ENCODE results near the gene VSNL1. TPM values are rescaled to one million over a fixed set of nuclear protein-coding genes. Genes with fewer than 3 reads are reported as not detected.

VSNL1 gene
- total RNA-seq, 1 experiment from 2014 or later = not detected

DNA sequence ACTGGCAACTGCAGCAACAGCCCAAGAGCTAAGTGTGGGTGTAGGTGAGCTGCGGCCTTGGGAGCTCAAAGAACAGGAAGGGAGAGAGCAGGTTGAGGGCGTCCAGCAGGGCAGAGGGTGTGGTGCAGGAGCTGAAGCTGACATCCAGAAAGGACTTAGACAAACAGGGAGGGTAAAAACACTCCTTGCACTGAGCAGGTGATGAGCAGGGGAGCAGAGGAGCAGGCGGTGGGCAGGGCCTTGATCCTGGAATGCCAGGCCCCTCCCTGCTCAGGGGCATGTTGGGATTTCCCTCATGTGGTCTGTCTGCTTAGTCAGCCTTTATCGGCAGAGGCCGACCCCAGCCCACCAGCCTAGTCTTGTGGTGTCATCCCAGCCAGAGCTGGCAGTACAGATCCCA is 63.6 kb downstream of the VSNL1 start:
- TF ChIP-seq EZH2phosphoT487 (IDR thresholded peaks at IDR 0.05; ENCODE audit: borderline replicate concordance, low read length) = no peak
- TF ChIP-seq, protein P1, sequence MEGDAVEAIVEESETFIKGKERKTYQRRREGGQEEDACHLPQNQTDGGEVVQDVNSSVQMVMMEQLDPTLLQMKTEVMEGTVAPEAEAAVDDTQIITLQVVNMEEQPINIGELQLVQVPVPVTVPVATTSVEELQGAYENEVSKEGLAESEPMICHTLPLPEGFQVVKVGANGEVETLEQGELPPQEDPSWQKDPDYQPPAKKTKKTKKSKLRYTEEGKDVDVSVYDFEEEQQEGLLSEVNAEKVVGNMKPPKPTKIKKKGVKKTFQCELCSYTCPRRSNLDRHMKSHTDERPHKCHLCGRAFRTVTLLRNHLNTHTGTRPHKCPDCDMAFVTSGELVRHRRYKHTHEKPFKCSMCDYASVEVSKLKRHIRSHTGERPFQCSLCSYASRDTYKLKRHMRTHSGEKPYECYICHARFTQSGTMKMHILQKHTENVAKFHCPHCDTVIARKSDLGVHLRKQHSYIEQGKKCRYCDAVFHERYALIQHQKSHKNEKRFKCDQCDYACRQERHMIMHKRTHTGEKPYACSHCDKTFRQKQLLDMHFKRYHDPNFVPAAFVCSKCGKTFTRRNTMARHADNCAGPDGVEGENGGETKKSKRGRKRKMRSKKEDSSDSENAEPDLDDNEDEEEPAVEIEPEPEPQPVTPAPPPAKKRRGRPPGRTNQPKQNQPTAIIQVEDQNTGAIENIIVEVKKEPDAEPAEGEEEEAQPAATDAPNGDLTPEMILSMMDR (conservative IDR thresholded peaks at IDR 0.05; ENCODE audit: low read depth, low read length) = no peak; the same call in 1 of the 2 replicates
- no peak for TF ChIP-seq EZH2 (IDR thresholded peaks at IDR 0.05; ENCODE audit: low read length, unreplicated experiment)
- Histone ChIP-seq H3K79me2 (ENCODE audit: low read length) (no peaks in the 10 kb centered on the region), H3K27me3 (ENCODE audit: low read length) (no peaks in the 10 kb centered on the region), H3K9me3 (ENCODE audit: low read length) (no peaks in the 10 kb centered on the region), H2AFZ (ENCODE audit: low read length) (no peak overlapping the region), H3K36me3 (ENCODE audit: low read depth, low read length) (no peaks in the 10 kb centered on the region), H3F3A (ENCODE audit: low read length, unreplicated experiment) (no peaks in the 10 kb centered on the region), H3K4me1 (ENCODE audit: insufficient read depth, low read length) (peaks cover 10% of the 10 kb centered on the region; the same call in 1 of the 2 replicates), H3K27ac (ENCODE audit: low read length) (no peak overlapping the region), H3K9ac (ENCODE audit: low read length) (no peak overlapping the region), H3K9me2 (replicated peaks; ENCODE audit: low read length) (no peaks in the 10 kb centered on the region), H3K4me3 (ENCODE audit: low read length) (no peak overlapping the region), H4K20me1 (ENCODE audit: low read length) (no peaks in the 10 kb centered on the region), H3K4me2 (ENCODE audit: low read length) (no peak overlapping the region)
- ChIA-PET POLR2A (ENCODE audit: unreplicated experiment) (no interaction called here), CTCF (no interaction called here)
- no TSS peak for BruUV-seq (replicated peaks)
- DNase-seq (no peak), ATAC-seq (no peak)
- intact Hi-C loops (cut with micrococcal nuclease) = no loop called here

DNA sequence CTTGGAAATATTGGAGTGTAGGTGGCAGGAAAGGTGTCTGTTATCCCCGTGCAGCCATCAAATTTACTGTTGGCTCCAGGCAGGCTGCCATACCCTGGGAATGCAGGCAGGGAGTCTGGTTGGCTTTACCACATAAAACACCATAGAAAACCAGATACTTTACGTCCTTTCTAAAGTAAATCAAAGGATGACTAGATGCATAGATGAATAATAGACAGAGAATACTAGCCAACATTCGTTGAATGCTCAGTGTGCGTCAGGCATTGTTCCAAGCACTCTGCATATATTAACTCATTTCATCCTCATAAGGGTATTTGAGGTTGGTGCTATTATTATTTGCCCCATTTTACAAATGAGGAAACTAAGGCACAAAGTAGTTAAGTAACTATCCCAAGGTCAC is 65.2 kb downstream of the VSNL1 start:
- CTCF ChIA-PET = no interaction called here
- Histone ChIP-seq H3K9me2 (replicated peaks; ENCODE audit: low read length) (no peaks in the 10 kb centered on the region), H4K20me1 (ENCODE audit: low read length) (no peaks in the 10 kb centered on the region), H3F3A (ENCODE audit: low read length, unreplicated experiment) (no peaks in the 10 kb centered on the region), H3K27ac (ENCODE audit: low read length) (no peak overlapping the region), H3K9me3 (ENCODE audit: low read length) (no peaks in the 10 kb centered on the region), H2AFZ (ENCODE audit: low read length) (no peak overlapping the region), H3K4me3 (ENCODE audit: low read length) (no peak overlapping the region), H3K4me2 (ENCODE audit: low read length) (no peak overlapping the region), H3K79me2 (ENCODE audit: low read length) (no peaks in the 10 kb centered on the region), H3K36me3 (ENCODE audit: low read depth, low read length) (no peaks in the 10 kb centered on the region), H3K9ac (ENCODE audit: low read length) (no peak overlapping the region), H3K4me1 (ENCODE audit: insufficient read depth, low read length) (no peaks in the 10 kb centered on the region), H3K27me3 (ENCODE audit: low read length) (no peaks in the 10 kb centered on the region)
- DNase-seq (peak; percentile 32), ATAC-seq (no peak)
- POLR2A ChIA-PET (ENCODE audit: unreplicated experiment) = no interaction called here
- BruUV-seq (replicated peaks) = no TSS peak
- intact Hi-C loops (cut with micrococcal nuclease) = no loop called here
- TF ChIP-seq EZH2phosphoT487 (IDR thresholded peaks at IDR 0.05; ENCODE audit: borderline replicate concordance, low read length) = no peak

DNA sequence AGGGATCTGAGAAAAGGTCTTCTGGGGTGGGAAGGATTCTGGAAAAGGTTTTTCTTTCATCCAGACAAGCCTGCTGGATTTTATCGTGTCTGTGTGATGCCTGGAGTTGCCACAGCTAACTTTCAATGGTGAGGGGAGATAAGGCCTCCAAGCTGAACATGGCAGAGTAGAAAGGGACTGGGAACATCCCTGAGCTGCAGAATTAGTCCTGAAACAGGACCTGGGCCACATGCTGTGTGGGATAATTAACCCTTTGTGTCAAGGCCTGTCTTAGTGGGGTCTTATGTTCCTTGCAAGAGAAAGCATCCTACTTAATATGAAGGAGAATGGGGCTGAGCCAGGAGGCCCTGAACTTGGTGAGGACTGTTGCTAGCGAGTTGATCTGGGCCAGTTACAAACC is 66.4 kb downstream of the VSNL1 start:
- Histone ChIP-seq H4K20me1 (ENCODE audit: low read length) (no peaks in the 10 kb centered on the region), H3K27me3 (ENCODE audit: low read length) (no peaks in the 10 kb centered on the region), H3K4me3 (ENCODE audit: low read length) (no peak overlapping the region), H3K9me2 (replicated peaks; ENCODE audit: low read length) (no peaks in the 10 kb centered on the region), H2AFZ (ENCODE audit: low read length) (no peak overlapping the region), H3K79me2 (ENCODE audit: low read length) (no peaks in the 10 kb centered on the region), H3K36me3 (ENCODE audit: low read depth, low read length) (no peaks in the 10 kb centered on the region), H3K27ac (ENCODE audit: low read length) (no peak overlapping the region), H3K4me2 (ENCODE audit: low read length) (no peak overlapping the region), H3F3A (ENCODE audit: low read length, unreplicated experiment) (no peaks in the 10 kb centered on the region), H3K4me1 (ENCODE audit: insufficient read depth, low read length) (no peaks in the 10 kb centered on the region), H3K9me3 (ENCODE audit: low read length) (no peaks in the 10 kb centered on the region), H3K9ac (ENCODE audit: low read length) (no peak overlapping the region)
- intact Hi-C loops (cut with micrococcal nuclease) = no loop called here
- ChIA-PET POLR2A (ENCODE audit: unreplicated experiment) (no interaction called here), CTCF (no interaction called here)
- ATAC-seq (no peak), DNase-seq (no peak)
- BruUV-seq (replicated peaks) = no TSS peak
- TF ChIP-seq EZH2 (IDR thresholded peaks at IDR 0.05; ENCODE audit: low read length, unreplicated experiment) = no peak
- TF ChIP-seq, protein P1 (conservative IDR thresholded peaks at IDR 0.05; ENCODE audit: low read depth, low read length) = no peak
- TF ChIP-seq EZH2phosphoT487 (IDR thresholded peaks at IDR 0.05; ENCODE audit: borderline replicate concordance, low read length) = no peak
